ENCODE results near the gene SH3GL1.

SH3GL1 gene, protein sequence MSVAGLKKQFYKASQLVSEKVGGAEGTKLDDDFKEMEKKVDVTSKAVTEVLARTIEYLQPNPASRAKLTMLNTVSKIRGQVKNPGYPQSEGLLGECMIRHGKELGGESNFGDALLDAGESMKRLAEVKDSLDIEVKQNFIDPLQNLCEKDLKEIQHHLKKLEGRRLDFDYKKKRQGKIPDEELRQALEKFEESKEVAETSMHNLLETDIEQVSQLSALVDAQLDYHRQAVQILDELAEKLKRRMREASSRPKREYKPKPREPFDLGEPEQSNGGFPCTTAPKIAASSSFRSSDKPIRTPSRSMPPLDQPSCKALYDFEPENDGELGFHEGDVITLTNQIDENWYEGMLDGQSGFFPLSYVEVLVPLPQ

DNA sequence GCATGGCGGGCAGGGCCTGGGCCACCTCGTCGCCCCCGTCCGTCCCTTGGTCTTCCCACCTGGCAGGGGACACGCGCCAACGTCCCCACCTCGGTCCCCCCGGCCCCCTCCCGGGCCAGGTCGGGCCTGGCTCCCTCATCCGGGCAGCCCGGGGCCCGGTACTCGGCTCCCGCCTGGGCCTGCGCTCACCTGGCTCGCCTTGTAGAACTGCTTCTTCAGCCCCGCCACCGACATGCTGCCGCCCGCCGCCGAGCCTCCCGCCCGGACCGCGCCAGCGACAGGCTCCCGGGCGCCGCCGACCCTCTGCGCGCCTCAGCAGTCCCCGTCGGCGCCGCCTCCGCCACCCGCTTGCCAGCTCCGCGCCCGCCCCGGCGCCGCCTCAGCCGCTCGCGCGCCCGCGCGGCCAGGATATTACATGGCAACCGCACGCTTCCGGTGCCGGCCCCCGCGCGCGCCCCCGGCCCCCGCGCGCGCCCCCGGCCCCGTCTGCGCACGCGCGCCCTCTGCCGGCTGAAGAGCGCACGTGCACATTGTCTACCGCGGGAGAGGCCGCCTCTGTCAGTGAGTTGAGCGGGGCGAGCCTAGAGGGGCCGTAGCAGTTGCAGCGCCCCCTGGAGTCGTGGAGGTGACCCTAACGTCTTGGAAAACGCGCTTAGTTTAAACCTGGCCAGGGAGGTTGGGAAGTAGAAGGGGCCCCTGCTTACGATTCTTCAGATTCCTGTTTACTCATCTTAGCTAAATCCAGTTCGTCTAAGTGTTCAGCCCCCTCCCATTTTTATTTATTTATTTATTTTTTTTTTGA, at the start of gene SH3GL1:
Gene SH3GL1, minus strand, starts transcription at position 413 of the 802 bp plus-strand sequence. Its CDS starts 179 bp downstream, at position 234.
- H3K9me2 ChIP-seq (replicated peaks; ENCODE audit: insufficient read depth, low read length): no peaks in the 10 kb centered on the region
- H3K79me2 ChIP-seq (ENCODE audit: low read length): peaks cover 79% of the 10 kb centered on the region
- no peaks in the 10 kb centered on the region for H3K9me3 ChIP-seq (replicated peaks; ENCODE audit: insufficient read depth, low read length)
- H3K4me1 ChIP-seq (ENCODE audit: low read length): peaks cover 17% of the 10 kb centered on the region
- H3K27me3 ChIP-seq (replicated peaks; ENCODE audit: insufficient read depth, low read length): no peaks in the 10 kb centered on the region
- peak; percentile 95 for DNase-seq
- peak within 1 kb of the TSS; percentile 71 for H2AFZ ChIP-seq (ENCODE audit: low read length)
- peak within 1 kb of the TSS; percentile 87 for H3K4me2 ChIP-seq (ENCODE audit: low read depth, low read length)
- 0 out of 2 replicates have a peak, but pooled peaks cover 16% of the 10 kb centered on the region for H4K20me1 ChIP-seq (ENCODE audit: insufficient read depth, low read length)
- peaks cover 10% of the 10 kb centered on the region; the same call in 1 of the 2 replicates for H3F3A ChIP-seq (ENCODE audit: insufficient read depth, low read length)
- TF ChIP-seq EZH2phosphoT487 (IDR thresholded peaks at IDR 0.05; ENCODE audit: low read length) (no peak), EZH2 (optimal IDR thresholded peaks at IDR 0.05; ENCODE audit: low read depth, low read length) (no peak)
- TF ChIP-seq, protein P1, sequence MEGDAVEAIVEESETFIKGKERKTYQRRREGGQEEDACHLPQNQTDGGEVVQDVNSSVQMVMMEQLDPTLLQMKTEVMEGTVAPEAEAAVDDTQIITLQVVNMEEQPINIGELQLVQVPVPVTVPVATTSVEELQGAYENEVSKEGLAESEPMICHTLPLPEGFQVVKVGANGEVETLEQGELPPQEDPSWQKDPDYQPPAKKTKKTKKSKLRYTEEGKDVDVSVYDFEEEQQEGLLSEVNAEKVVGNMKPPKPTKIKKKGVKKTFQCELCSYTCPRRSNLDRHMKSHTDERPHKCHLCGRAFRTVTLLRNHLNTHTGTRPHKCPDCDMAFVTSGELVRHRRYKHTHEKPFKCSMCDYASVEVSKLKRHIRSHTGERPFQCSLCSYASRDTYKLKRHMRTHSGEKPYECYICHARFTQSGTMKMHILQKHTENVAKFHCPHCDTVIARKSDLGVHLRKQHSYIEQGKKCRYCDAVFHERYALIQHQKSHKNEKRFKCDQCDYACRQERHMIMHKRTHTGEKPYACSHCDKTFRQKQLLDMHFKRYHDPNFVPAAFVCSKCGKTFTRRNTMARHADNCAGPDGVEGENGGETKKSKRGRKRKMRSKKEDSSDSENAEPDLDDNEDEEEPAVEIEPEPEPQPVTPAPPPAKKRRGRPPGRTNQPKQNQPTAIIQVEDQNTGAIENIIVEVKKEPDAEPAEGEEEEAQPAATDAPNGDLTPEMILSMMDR (IDR thresholded peaks at IDR 0.05; ENCODE audit: low read length): peak; percentile 94
- H3K4me3 ChIP-seq (ENCODE audit: low read length): peak within 1 kb of the TSS; percentile 79
- peak within 1 kb of the TSS; percentile 93 for H3K9ac ChIP-seq (ENCODE audit: low read length)
- H3K36me3 ChIP-seq (replicated peaks; ENCODE audit: insufficient read depth, low read length): no peaks in the 10 kb centered on the region
- H3K27ac ChIP-seq (ENCODE audit: low read length): peak within 1 kb of the TSS; percentile 43; the same call in 1 of the 2 replicates

DNA sequence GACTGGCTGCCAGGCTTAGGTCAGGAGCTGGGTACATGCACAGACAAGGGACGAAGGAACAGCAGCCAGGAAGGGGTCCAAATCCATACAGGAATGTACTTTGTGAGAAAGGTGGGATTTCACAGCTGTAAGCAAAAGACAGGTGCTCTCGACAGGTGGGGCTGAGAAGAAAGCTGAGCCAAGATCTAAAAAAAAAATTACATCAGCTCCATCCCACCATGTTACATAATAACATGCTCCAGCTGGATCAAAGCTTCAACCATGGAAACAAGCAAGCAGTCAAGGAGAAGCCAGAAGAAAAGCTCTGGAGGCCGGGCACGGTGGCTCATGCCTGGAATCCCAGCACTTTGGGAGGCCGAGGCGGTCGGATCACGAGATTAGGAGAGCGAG, 49.3 kb upstream of the SH3GL1 start:
- H3K4me2 ChIP-seq (ENCODE audit: low read depth, low read length): no peak overlapping the region
- H4K20me1 ChIP-seq (ENCODE audit: insufficient read depth, low read length): peaks cover 6% of the 10 kb centered on the region; the same call in 1 of the 2 replicates
- DNase-seq: no peak
- no peak for TF ChIP-seq EZH2phosphoT487 (IDR thresholded peaks at IDR 0.05; ENCODE audit: low read length)
- no peak for TF ChIP-seq EZH2 (optimal IDR thresholded peaks at IDR 0.05; ENCODE audit: low read depth, low read length)
- TF ChIP-seq, protein P1 (IDR thresholded peaks at IDR 0.05; ENCODE audit: low read length): no peak
- 0 out of 2 replicates have a peak, but pooled peaks cover 2% of the 10 kb centered on the region for H3K36me3 ChIP-seq (replicated peaks; ENCODE audit: insufficient read depth, low read length)
- no peaks in the 10 kb centered on the region for H3K27me3 ChIP-seq (replicated peaks; ENCODE audit: insufficient read depth, low read length)
- no peaks in the 10 kb centered on the region for H3K4me1 ChIP-seq (ENCODE audit: low read length)
- no peak overlapping the region for H3K27ac ChIP-seq (ENCODE audit: low read length)
- no peaks in the 10 kb centered on the region for H3K9me3 ChIP-seq (replicated peaks; ENCODE audit: insufficient read depth, low read length)
- peaks cover 3% of the 10 kb centered on the region; the same call in 1 of the 2 replicates for H3K79me2 ChIP-seq (ENCODE audit: low read length)
- H3F3A ChIP-seq (ENCODE audit: insufficient read depth, low read length): peaks cover 8% of the 10 kb centered on the region; the same call in 1 of the 2 replicates
- no peak overlapping the region for H3K9ac ChIP-seq (ENCODE audit: low read length)
- H3K4me3 ChIP-seq (ENCODE audit: low read length): no peak overlapping the region
- H2AFZ ChIP-seq (ENCODE audit: low read length): no peak overlapping the region
- H3K9me2 ChIP-seq (replicated peaks; ENCODE audit: insufficient read depth, low read length): no peaks in the 10 kb centered on the region

DNA sequence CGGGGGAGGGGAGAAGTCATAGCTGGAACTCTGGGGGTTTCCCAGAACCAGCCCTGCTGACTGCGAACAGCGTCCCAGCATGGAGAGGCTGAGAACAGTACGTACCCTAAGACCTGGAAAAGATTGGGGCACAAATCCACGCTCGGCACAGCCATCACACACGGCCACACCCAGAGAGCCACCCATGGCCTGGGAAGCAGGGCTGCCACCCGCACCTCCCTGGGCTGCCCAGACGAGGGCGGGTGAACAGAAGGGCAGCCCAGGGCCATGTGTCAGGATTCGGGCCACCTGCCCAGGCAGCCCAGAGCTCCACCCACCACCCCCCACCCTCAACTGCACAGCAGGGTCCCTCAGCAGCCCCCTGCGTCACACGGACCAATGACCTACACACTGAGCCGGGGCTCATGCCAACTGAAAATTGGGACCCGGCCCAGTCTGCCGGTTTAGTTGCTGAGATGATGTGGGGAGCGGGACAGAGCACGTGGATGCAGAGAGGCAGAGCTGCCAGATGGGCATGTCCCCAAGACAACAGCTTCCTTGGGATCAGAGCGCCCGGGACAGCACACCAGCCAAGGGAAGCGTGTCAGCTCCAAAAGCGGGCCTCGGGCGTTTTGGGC, 48.8 kb upstream of the SH3GL1 start:
- Histone ChIP-seq H3K4me1 (ENCODE audit: low read length) (no peaks in the 10 kb centered on the region), H3K27ac (ENCODE audit: low read length) (no peak overlapping the region), H4K20me1 (ENCODE audit: insufficient read depth, low read length) (peaks cover 8% of the 10 kb centered on the region; the same call in 1 of the 2 replicates), H3K79me2 (ENCODE audit: low read length) (peaks cover 3% of the 10 kb centered on the region; the same call in 1 of the 2 replicates), H3K9ac (ENCODE audit: low read length) (no peak overlapping the region), H3F3A (ENCODE audit: insufficient read depth, low read length) (peaks cover 8% of the 10 kb centered on the region; the same call in 1 of the 2 replicates), H3K4me2 (ENCODE audit: low read depth, low read length) (no peak overlapping the region), H3K27me3 (replicated peaks; ENCODE audit: insufficient read depth, low read length) (no peaks in the 10 kb centered on the region), H3K36me3 (replicated peaks; ENCODE audit: insufficient read depth, low read length) (0 out of 2 replicates have a peak, but pooled peaks cover 3% of the 10 kb centered on the region), H3K9me2 (replicated peaks; ENCODE audit: insufficient read depth, low read length) (no peaks in the 10 kb centered on the region), H3K4me3 (ENCODE audit: low read length) (no peak overlapping the region), H2AFZ (ENCODE audit: low read length) (no peak overlapping the region), H3K9me3 (replicated peaks; ENCODE audit: insufficient read depth, low read length) (no peaks in the 10 kb centered on the region)
- TF ChIP-seq, protein P1 (IDR thresholded peaks at IDR 0.05; ENCODE audit: low read length): no peak
- no peak for TF ChIP-seq EZH2 (optimal IDR thresholded peaks at IDR 0.05; ENCODE audit: low read depth, low read length)
- TF ChIP-seq EZH2phosphoT487 (IDR thresholded peaks at IDR 0.05; ENCODE audit: low read length): no peak
- no peak for DNase-seq
